Caco-2 (cell line): ENCODE data around the gene ARMH3. TPM values are rescaled to one million over a fixed set of nuclear protein-coding genes. Genes with fewer than 3 reads are reported as not detected.

Experiments used
- BruUV-seq: library from RNA; stranded (reverse); fragments of 400-500 nt; replicated peaks from 2 replicates; lab custom pipeline; 2021; lab: Mats Ljungman, UMichigan
- CTCF ChIA-PET: fragments of 300-600 bp; sonication (Branson Sonifier 250); formaldehyde crosslinking; loops from one replicate; lab custom pipeline; 2022; ENCODE audit warnings: antibody characterized with exemption; lab: Charles Lee
- POLR2A ChIA-PET: fragments of 300-600 bp; sonication (Branson Sonifier 250); formaldehyde crosslinking; loops from one replicate; lab custom pipeline; 2022; ENCODE audit warnings: antibody characterized with exemption; lab: Charles Lee
- DNase-seq, 2 experiments: peaks; one replicate each; pipeline versions ENCODE4 v3.0.0 to v3.0.0-alpha.2; 2020 to 2022
- H3K27me3 ChIP-seq: replicated peaks from 2 replicates; pipeline ENCODE4 v1.6.0; 2011; ENCODE audit warnings: low read length; ENCODE audit not compliant: control insufficient read depth, insufficient read depth
- H3K36me3 ChIP-seq: 2 replicates; pipeline ENCODE4 v1.5.1; 2011; ENCODE audit warnings: low read length; ENCODE audit not compliant: control insufficient read depth, insufficient read depth
- H3K4me1 ChIP-seq: fragments of 250-450 bp; sonication (Bioruptor Pico); 2 replicates; pipeline ENCODE4 v1.5.1; 2020; ENCODE audit warnings: mild to moderate bottlenecking
- H3K4me3 ChIP-seq: 2 replicates; pipeline ENCODE4 v1.5.1; 2011; ENCODE audit warnings: low read depth, mild to moderate bottlenecking, control low read depth, low read length
- H3K9me3 ChIP-seq: fragments of 250-450 bp; sonication (Bioruptor Pico); 2 replicates; pipeline ENCODE4 v1.5.1; 2020; ENCODE audit warnings: mild to moderate bottlenecking, moderate library complexity
- H3K27ac Mint-ChIP-seq: one replicate; pipeline ENCODE4 v1.8.0; 2022; ENCODE audit warnings: mixed read lengths; ENCODE audit not compliant: unreplicated experiment
- H3K27me3 Mint-ChIP-seq: one replicate; pipeline ENCODE4 v1.8.0; 2022; ENCODE audit warnings: mixed read lengths; ENCODE audit not compliant: insufficient read depth, unreplicated experiment
- H3K36me3 Mint-ChIP-seq: one replicate; pipeline ENCODE4 v1.8.0; 2022; ENCODE audit warnings: mild to moderate bottlenecking, mixed read lengths; ENCODE audit not compliant: insufficient read depth, unreplicated experiment
- H3K4me1 Mint-ChIP-seq: one replicate; pipeline ENCODE4 v1.8.0; 2022; ENCODE audit warnings: low read depth, mixed read lengths; ENCODE audit not compliant: unreplicated experiment
- H3K4me3 Mint-ChIP-seq: one replicate; pipeline ENCODE4 v1.8.0; 2022; ENCODE audit warnings: mild to moderate bottlenecking, moderate library complexity, mixed read lengths; ENCODE audit not compliant: unreplicated experiment
- H3K9me3 Mint-ChIP-seq: one replicate; pipeline ENCODE4 v1.8.0; 2022; ENCODE audit warnings: mixed read lengths; ENCODE audit not compliant: unreplicated experiment
- CTCF ChIP-seq, 2 experiments: fragments of 200-600 bp in 1 of 2; IDR thresholded peaks; 1 replicate in 1 of 2; 2 replicates in 1 of 2; pipeline versions ENCODE4 v1.5.1 to v1.8.0; 2011 to 2022; ENCODE audit warnings: antibody characterized with exemption in 1 of 2, control low read depth in 1 of 2, inconsistent platforms in 1 of 2, low read depth in 1 of 2, low read length in 1 of 2, mild to moderate bottlenecking in 1 of 2, moderate library complexity in 1 of 2; ENCODE audit not compliant: insufficient read depth in 1 of 2, severe bottlenecking in 1 of 2, unreplicated experiment in 1 of 2
- intact Hi-C: fragments of 100-400 bp; cut with micrococcal nuclease; formaldehyde crosslinking; loops from one replicate; pipeline ENCODE4 v1.10.0; 2022; ENCODE audit not compliant: unreplicated experiment
- total RNA-seq: library from RNA; stranded (reverse); gene quantifications from 2 replicates; pipeline ENCODE4 v1.2.3, GENCODE V29; 2022

Gene ARMH3
- total RNA-seq, 1 experiment from 2014 or later, result 17.4 TPM

GRCh38 chr10:101867931-101868330 lies 188.0 kb downstream of the ARMH3 start:
- BruUV-seq, result no TSS peak
- Histone ChIP-seq H3K4me3 (no peak overlapping the region), H3K27me3 (no peaks in the 10 kb centered on the region), H3K36me3 (no peaks in the 10 kb centered on the region), H3K4me1 (no peaks in the 10 kb centered on the region), H3K9me3 (no peaks in the 10 kb centered on the region)
- ChIA-PET POLR2A (no interaction called here), CTCF (no interaction called here)
- Mint-ChIP-seq H3K27me3 (no peaks in the 10 kb centered on the region), H3K9me3 (no peaks in the 10 kb centered on the region), H3K36me3 (peaks cover 12% of the 10 kb centered on the region), H3K4me3 (no peak overlapping the region), H3K4me1 (no peaks in the 10 kb centered on the region), H3K27ac (no peak overlapping the region)
- DNase-seq, result no peak
- intact Hi-C loops, result no loop called here
- TF ChIP-seq CTCF (IDR thresholded peaks at IDR 0.05; ENCODE audit: insufficient read depth in 1 of 2, low read depth in 1 of 2, low read length in 1 of 2, severe bottlenecking in 1 of 2, unreplicated experiment in 1 of 2), result no peak

GRCh38 chr10:101859530-101859929 lies 196.4 kb downstream of the ARMH3 start:
- Histone ChIP-seq H3K36me3 (no peaks in the 10 kb centered on the region; the same call in 1 of the 2 replicates), H3K4me3 (no peak overlapping the region), H3K9me3 (peaks cover 10% of the 10 kb centered on the region), H3K27me3 (no peaks in the 10 kb centered on the region), H3K4me1 (no peaks in the 10 kb centered on the region)
- no peak for DNase-seq
- Mint-ChIP-seq H3K27ac (no peak overlapping the region), H3K36me3 (peaks cover 34% of the 10 kb centered on the region), H3K4me3 (no peak overlapping the region), H3K27me3 (no peaks in the 10 kb centered on the region), H3K4me1 (no peaks in the 10 kb centered on the region), H3K9me3 (peaks cover 21% of the 10 kb centered on the region)
- ChIA-PET CTCF (no interaction called here), POLR2A (no interaction called here)
- TF ChIP-seq CTCF (IDR thresholded peaks at IDR 0.05; ENCODE audit: insufficient read depth in 1 of 2, low read depth in 1 of 2, low read length in 1 of 2, severe bottlenecking in 1 of 2, unreplicated experiment in 1 of 2), result no peak
- intact Hi-C loops, result no loop called here
- no TSS peak for BruUV-seq

- no peaks in the 10 kb centered on the region for H3K4me1 ChIP-seq
- Mint-ChIP-seq H3K9me3 (peaks cover 21% of the 10 kb centered on the region), H3K4me3 (no peak overlapping the region), H3K27me3 (no peaks in the 10 kb centered on the region), H3K4me1 (no peaks in the 10 kb centered on the region), H3K27ac (no peak overlapping the region), H3K36me3 (peaks cover 28% of the 10 kb centered on the region)
- H3K9me3 ChIP-seq, result peaks cover 10% of the 10 kb centered on the region
- no peaks in the 10 kb centered on the region; the same call in 1 of the 2 replicates for H3K36me3 ChIP-seq
- H3K27me3 ChIP-seq, result no peaks in the 10 kb centered on the region
- no peak for TF ChIP-seq CTCF (IDR thresholded peaks at IDR 0.05; ENCODE audit: insufficient read depth in 1 of 2, low read depth in 1 of 2, low read length in 1 of 2, severe bottlenecking in 1 of 2, unreplicated experiment in 1 of 2)
- H3K4me3 ChIP-seq, result no peak overlapping the region
- CTCF ChIA-PET, result interaction anchor here (1.1 kb wide), 1 partner anchor 18 kb away, joined by 5 read pairs; no protein-coding TSS in a partner anchor
- DNase-seq, result no peak
- intact Hi-C loops, result no loop called here
- no TSS peak for BruUV-seq
- POLR2A ChIA-PET, result no interaction called here
These were observed 197.1 kb downstream of the ARMH3 start for GRCh38 chr10:101858723-101859500.
